Hindlimb muscle (tissue), 1 donor: ENCODE results near the gene MXRA7. TPM values are rescaled to one million over a fixed set of nuclear protein-coding genes. Genes with fewer than 3 reads are reported as not detected.
A peak's percentile ranks its signal among the peaks of the same experiment; 100 is the strongest.
"Not testable (repeated sequence)": the region's sequence is repeated elsewhere in the genome, so short reads cannot be mapped to it uniquely, and the experiment has no call there.

ENCODE experiments used
- DNase-seq: peaks from one replicate; pipeline ENCODE4 v3.0.0-alpha.2; 2013
- polyA plus RNA-seq: library from polyadenylated mRNA; unstranded; fragments of 120-200 nt; gene quantifications from one replicate; pipeline ENCODE4 v1.2.1, GENCODE V29; 2013; ENCODE audit not compliant: insufficient read length

The MXRA7 gene, protein sequence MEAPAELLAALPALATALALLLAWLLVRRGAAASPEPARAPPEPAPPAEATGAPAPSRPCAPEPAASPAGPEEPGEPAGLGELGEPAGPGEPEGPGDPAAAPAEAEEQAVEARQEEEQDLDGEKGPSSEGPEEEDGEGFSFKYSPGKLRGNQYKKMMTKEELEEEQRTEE
- polyA plus RNA-seq: 110 TPM

GRCh38 chr17:76710863-76711611 lies at the start of gene MXRA7:
TSS of gene MXRA7 (minus strand) at chr17:76710965. CDS start at chr17:76710946, 19 bp downstream.
- peak; percentile 71 for DNase-seq

- no peak for DNase-seq
Measured at GRCh38 chr17:76758570-76758969, 47.8 kb upstream of the MXRA7 start.

- no peak for DNase-seq
Measured at GRCh38 chr17:76757256-76757655, 46.5 kb upstream of the MXRA7 start.

DNA sequence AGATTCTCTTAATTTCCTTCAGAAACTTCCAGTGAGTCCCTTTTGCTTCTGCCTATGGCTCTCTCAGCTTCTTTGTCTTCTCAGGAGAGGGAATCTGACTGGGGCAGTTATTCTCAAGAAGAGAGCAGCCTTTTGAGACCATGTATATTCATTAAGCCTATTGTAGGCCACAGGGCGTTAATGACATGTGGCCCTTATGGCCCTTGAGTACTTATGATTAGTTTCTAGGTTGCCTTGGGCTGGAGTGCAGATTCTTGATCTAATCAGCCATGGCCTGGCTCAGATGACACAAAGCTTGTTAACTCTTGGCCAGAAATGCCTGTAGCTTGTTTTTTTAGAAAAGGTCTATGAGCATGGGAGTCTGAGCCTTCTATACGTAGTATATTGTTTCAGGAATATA lies 44.5 kb upstream of the MXRA7 start:
- DNase-seq: no peak

GRCh38 chr17:76753061-76753961 lies 42.5 kb upstream of the MXRA7 start:
- no peak for DNase-seq

GRCh38 chr17:76752006-76752405 lies 41.2 kb upstream of the MXRA7 start:
- DNase-seq: no peak

- DNase-seq: no peak
Measured at GRCh38 chr17:76751416-76751993, 40.7 kb upstream of the MXRA7 start.

DNA sequence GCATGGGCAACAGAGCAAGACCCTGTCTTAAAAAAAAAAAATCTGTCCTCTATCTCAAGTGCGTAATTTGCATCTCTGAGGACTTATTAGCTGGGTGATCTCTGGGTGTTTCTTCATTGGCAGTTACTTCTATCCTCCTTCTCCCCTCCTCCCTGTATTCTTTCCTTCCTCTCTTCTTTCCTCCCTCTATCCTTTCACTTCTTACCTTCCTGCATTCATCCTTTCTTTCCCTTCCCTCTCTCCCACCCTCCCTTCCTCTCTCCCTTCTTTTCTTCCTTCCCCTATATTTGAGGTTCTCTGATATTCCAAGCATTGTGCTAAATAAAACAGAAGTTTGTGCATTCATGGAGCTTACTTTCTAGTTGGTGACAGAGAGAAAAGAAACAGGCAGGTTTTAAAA lies 37.9 kb upstream of the MXRA7 start:
- DNase-seq: no peak

GRCh38 chr17:76747716-76748363 lies 37.1 kb upstream of the MXRA7 start:
- no peak for DNase-seq

DNA sequence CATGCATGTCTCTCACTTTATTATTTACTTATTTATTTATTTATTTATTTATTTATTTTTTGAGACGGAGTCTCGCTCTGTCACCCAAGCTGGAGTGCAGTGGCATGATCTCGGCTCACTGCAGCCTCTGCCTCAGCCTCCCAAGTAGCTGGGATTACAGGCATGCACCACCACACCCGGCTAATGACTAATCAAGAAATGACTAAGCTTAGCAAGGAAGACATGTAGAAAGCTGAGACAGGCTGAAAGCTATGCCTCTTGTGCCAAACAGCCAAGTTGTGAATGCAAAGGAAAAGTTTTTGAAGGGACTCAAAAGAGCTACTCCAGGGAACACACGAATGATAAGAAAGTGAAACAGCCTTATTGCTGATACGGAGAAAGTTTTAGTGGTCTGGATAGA lies 35.0 kb upstream of the MXRA7 start:
- DNase-seq: not testable (repeated sequence)

- no peak for DNase-seq
Measured at GRCh38 chr17:76744747-76745146, 34.0 kb upstream of the MXRA7 start.

DNA sequence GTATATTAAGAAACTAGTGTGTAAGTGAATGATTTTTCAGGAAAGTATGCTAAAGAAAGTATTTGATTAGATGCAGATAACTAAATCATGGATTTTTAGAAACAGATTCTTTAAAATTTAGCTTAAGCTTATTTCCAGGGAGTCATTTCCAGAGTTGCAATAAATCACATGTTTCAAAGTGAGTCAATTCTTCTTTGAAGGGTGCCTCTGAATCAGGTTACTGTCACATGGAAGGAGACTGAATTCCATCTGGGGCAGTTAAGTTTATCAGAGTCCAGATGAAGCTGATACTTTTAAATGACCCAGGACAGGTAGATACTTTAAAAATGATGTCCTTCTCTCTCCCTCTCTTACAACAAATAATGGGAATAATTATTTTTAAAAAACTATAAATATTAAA lies 32.2 kb upstream of the MXRA7 start:
- no peak for DNase-seq

GRCh38 chr17:76740329-76741118 lies 29.8 kb upstream of the MXRA7 start:
- no peak for DNase-seq

DNA sequence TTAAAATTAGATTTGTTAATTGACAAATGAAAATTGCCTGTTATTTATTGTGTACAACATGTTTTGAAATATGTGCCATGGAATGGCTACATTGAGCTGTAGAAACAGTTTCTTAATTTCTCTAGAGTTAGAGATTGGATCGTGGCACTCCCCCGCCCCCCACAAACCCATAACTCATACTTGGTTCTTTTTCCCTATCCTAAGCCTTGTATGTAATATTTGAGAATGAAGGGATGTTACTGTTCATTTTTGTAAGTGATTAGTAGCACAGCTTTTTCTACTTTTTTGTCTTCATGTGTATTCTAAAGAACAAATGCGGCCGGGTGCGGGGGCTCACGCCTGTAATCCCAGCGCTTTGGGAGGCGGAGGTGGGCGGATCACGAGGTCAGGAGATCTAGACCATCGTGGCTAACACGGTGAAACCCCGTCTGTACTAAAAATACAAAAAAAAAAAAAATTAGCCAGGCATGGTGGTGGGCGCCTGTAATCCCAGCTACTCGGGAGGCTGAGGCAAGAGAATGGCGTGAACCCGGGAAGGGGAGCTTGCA lies 28.9 kb upstream of the MXRA7 start:
- DNase-seq: not testable (repeated sequence)

DNA sequence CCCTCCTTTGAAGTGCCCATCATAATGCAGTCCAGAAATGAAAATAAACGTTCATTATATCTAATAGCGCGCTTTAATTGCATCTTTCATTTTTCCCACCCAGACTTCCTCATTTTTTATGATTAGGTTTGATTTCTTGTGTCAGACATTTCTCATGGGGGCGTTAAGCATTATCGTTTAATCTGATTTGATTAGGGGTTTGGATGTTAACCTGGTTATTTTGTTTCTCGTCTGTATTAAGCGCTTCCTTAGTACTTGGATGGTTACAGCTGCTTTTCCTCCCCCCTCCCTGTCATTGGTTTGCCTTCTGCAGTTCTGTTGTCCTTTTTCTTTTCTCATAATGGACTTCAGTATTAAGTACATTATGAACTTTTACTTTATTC lies 27.7 kb upstream of the MXRA7 start:
- DNase-seq: peak; percentile 15

GRCh38 chr17:76737676-76738467 lies 27.1 kb upstream of the MXRA7 start, which contains the start of gene MFSD11:
TSS of gene MFSD11 (plus strand) at chr17:76738119. CDS start at chr17:76738353, 234 bp downstream.
- DNase-seq: peak; percentile 97

DNA sequence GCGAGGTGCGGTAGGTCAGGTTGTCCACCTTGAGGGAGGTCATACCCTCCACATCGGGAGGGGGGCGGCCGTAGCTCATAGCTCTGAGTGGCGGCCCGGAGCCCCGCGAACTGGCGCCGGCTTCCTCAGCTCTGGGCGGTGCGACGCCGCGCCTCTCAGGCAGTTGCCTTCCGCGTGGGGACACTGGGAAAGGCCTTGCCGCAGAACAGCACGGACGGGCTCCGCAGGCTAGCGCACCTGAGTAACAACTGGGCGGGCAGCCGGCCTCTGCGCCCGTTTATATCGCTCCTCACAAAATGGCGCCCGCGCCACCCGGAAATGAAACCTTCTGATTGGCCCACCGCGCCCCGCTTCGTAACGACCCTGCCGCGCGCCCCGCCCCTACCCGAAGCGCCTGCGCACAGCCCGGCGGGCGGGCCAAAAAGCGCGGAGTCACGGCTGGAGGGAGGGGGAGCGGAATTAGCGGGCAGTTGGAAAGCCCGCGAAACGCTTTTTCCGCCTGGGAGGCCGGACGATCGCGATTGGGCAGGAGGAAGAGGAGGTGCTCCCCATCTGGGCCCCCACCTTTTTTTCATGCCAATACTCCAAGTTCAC lies 26.4 kb upstream of the MXRA7 start, which contains the start of gene SRSF2:
TSS of gene SRSF2 (minus strand) at position 250 of the 594 bp plus-strand sequence. CDS start at position 79, 171 bp downstream.
- DNase-seq: peak; percentile 98

- peak; percentile 82 for DNase-seq
Measured at GRCh38 chr17:76736349-76737081, 25.8 kb upstream of the MXRA7 start.
